ENCODE results near the gene OVOL2. TPM values are rescaled to one million over a fixed set of nuclear protein-coding genes. Genes with fewer than 3 reads are reported as not detected.

The OVOL2 gene
- total RNA-seq, 1 donor from 2014 or later, result not detected

- Mint-ChIP-seq H3K27me3 (ENCODE audit: low read depth) (no peaks in the 10 kb centered on the region), H3K4me3 (ENCODE audit: unreplicated experiment) (no peak overlapping the region), H3K27ac (ENCODE audit: unreplicated experiment) (no peak overlapping the region), H3K36me3 (ENCODE audit: low read depth) (no peaks in the 10 kb centered on the region), H3K9me3 (ENCODE audit: low read depth) (no peaks in the 10 kb centered on the region), H3K4me1 (ENCODE audit: low read depth) (peaks cover 26% of the 10 kb centered on the region)
- no peak for TF ChIP-seq CTCF (IDR thresholded peaks at IDR 0.05)
- DNase-seq (ENCODE audit: low spot score), result no peak
Measured at GRCh38 chr20:18007534-18008292, 50.0 kb downstream of the OVOL2 start.

- Mint-ChIP-seq H3K27ac (ENCODE audit: unreplicated experiment) (no peak overlapping the region), H3K27me3 (ENCODE audit: low read depth) (no peaks in the 10 kb centered on the region), H3K9me3 (ENCODE audit: low read depth) (no peaks in the 10 kb centered on the region), H3K4me1 (ENCODE audit: low read depth) (peaks cover 27% of the 10 kb centered on the region), H3K4me3 (ENCODE audit: unreplicated experiment) (no peak overlapping the region), H3K36me3 (ENCODE audit: low read depth) (no peaks in the 10 kb centered on the region)
- DNase-seq (ENCODE audit: low spot score), result no peak
- TF ChIP-seq CTCF (IDR thresholded peaks at IDR 0.05), result no peak
Measured at GRCh38 chr20:18006684-18007083, 51.0 kb downstream of the OVOL2 start.

- Mint-ChIP-seq H3K4me3 (ENCODE audit: unreplicated experiment) (no peak overlapping the region), H3K4me1 (ENCODE audit: low read depth) (peaks cover 26% of the 10 kb centered on the region), H3K9me3 (ENCODE audit: low read depth) (no peaks in the 10 kb centered on the region), H3K27me3 (ENCODE audit: low read depth) (no peaks in the 10 kb centered on the region), H3K36me3 (ENCODE audit: low read depth) (no peaks in the 10 kb centered on the region), H3K27ac (ENCODE audit: unreplicated experiment) (no peak overlapping the region)
- no peak for TF ChIP-seq CTCF (IDR thresholded peaks at IDR 0.05)
- no peak for DNase-seq (ENCODE audit: low spot score)
Measured at GRCh38 chr20:18005990-18006364, 51.7 kb downstream of the OVOL2 start.

- Mint-ChIP-seq H3K27me3 (ENCODE audit: low read depth) (no peaks in the 10 kb centered on the region), H3K4me1 (ENCODE audit: low read depth) (peaks cover 26% of the 10 kb centered on the region), H3K27ac (ENCODE audit: unreplicated experiment) (no peak overlapping the region), H3K36me3 (ENCODE audit: low read depth) (no peaks in the 10 kb centered on the region), H3K4me3 (ENCODE audit: unreplicated experiment) (no peak overlapping the region), H3K9me3 (ENCODE audit: low read depth) (no peaks in the 10 kb centered on the region)
- DNase-seq (ENCODE audit: low spot score), result no peak
- no peak for TF ChIP-seq CTCF (IDR thresholded peaks at IDR 0.05)
Measured at GRCh38 chr20:18005170-18005989, 52.3 kb downstream of the OVOL2 start.

GRCh38 chr20:18004384-18005031 lies 53.2 kb downstream of the OVOL2 start:
- Mint-ChIP-seq H3K4me3 (ENCODE audit: unreplicated experiment) (no peak overlapping the region), H3K9me3 (ENCODE audit: low read depth) (no peaks in the 10 kb centered on the region), H3K27me3 (ENCODE audit: low read depth) (no peaks in the 10 kb centered on the region), H3K27ac (ENCODE audit: unreplicated experiment) (no peak overlapping the region), H3K36me3 (ENCODE audit: low read depth) (no peaks in the 10 kb centered on the region), H3K4me1 (ENCODE audit: low read depth) (peaks cover 28% of the 10 kb centered on the region)
- DNase-seq (ENCODE audit: low spot score), result no peak
- TF ChIP-seq CTCF (IDR thresholded peaks at IDR 0.05), result no peak

Data from chondrocyte (in vitro differentiated cells).